OCI-LY7 (cell line): ENCODE results near the gene CMKLR1. TPM values are rescaled to one million over a fixed set of nuclear protein-coding genes. Genes with fewer than 3 reads are reported as not detected.

ENCODE experiments used
- BruUV-seq: library from RNA; stranded (reverse); fragments of 400-500 nt; replicated peaks from 2 replicates; lab custom pipeline; 2021; lab: Mats Ljungman, UMichigan
- CTCF ChIA-PET: fragments of 300-600 bp; sonication (Branson Sonifier 250); formaldehyde crosslinking; loops from one replicate; lab custom pipeline; 2022; ENCODE audit warnings: antibody characterized with exemption; ENCODE audit not compliant: unreplicated experiment; lab: Charles Lee
- POLR2A ChIA-PET: fragments of 300-600 bp; sonication (Branson Sonifier 250); formaldehyde crosslinking; loops from one replicate; lab custom pipeline; 2022; ENCODE audit warnings: antibody characterized with exemption; lab: Charles Lee
- DNase-seq: peaks from one replicate; pipeline ENCODE4 v3.0.0-alpha.2; 2015; ENCODE audit warnings: low spot score
- H2AFZ ChIP-seq: fragments of 200-600 bp; sonication (generic), shearing (Covaris generic); 2 replicates; pipeline ENCODE4 v1.6.1; 2014; ENCODE audit warnings: mild to moderate bottlenecking, antibody characterized with exemption, low read length, moderate library complexity
- H3K27ac ChIP-seq: fragments of 200-600 bp; sonication (generic); 2 replicates; pipeline ENCODE4 v1.5.1; 2014; ENCODE audit warnings: mixed run types, low read depth, mild to moderate bottlenecking, moderate library complexity, low read length, inconsistent platforms; ENCODE audit not compliant: poor library complexity, severe bottlenecking
- H3K36me3 ChIP-seq: fragments of 200-600 bp; sonication (generic); 2 replicates; pipeline ENCODE4 v1.6.1; 2014; ENCODE audit warnings: mild to moderate bottlenecking, antibody characterized with exemption, low read length, moderate library complexity, mixed read lengths; ENCODE audit not compliant: insufficient read depth
- H3K4me1 ChIP-seq: fragments of 200-600 bp; sonication (generic); 2 replicates; pipeline ENCODE4 v1.5.1; 2014; ENCODE audit warnings: mild to moderate bottlenecking, low read length; ENCODE audit not compliant: insufficient read depth, poor library complexity, severe bottlenecking
- H3K4me2 ChIP-seq: fragments of 200-600 bp; sonication (generic); 2 replicates; pipeline ENCODE4 v1.6.1; 2014; ENCODE audit warnings: mild to moderate bottlenecking, low read length
- H3K4me3 ChIP-seq: fragments of 200-600 bp; sonication (generic); 2 replicates; pipeline ENCODE4 v1.5.1; 2014; ENCODE audit warnings: mild to moderate bottlenecking, low read depth, low read length; ENCODE audit not compliant: poor library complexity, severe bottlenecking
- H3K79me2 ChIP-seq: fragments of 200-600 bp; sonication (generic); 2 replicates; pipeline ENCODE4 v1.6.1; 2016; ENCODE audit warnings: low read depth, mild to moderate bottlenecking, low read length, moderate library complexity, mixed read lengths; ENCODE audit not compliant: insufficient read depth
- H3K9me2 ChIP-seq: fragments of 200-600 bp; sonication (generic); 2 replicates; pipeline ENCODE4 v1.6.1; 2016; ENCODE audit warnings: mild to moderate bottlenecking, low read length, mixed read lengths; ENCODE audit not compliant: insufficient read depth
- H3K9me3 ChIP-seq: fragments of 200-600 bp; sonication (generic); 2 replicates; pipeline ENCODE4 v1.6.1; 2014; ENCODE audit warnings: mild to moderate bottlenecking, mixed run types, low read length, mixed read lengths
- H4K20me1 ChIP-seq: fragments of 200-600 bp; sonication (generic); 2 replicates; pipeline ENCODE4 v1.6.1; 2014; ENCODE audit warnings: mild to moderate bottlenecking, antibody characterized with exemption, low read length, moderate library complexity, mixed read lengths; ENCODE audit not compliant: insufficient read depth
- CTCF ChIP-seq: fragments of 200-600 bp; sonication (generic); conservative IDR thresholded peaks from 2 replicates; pipeline ENCODE4 v1.5.1; 2014; ENCODE audit warnings: mild to moderate bottlenecking, antibody characterized with exemption, low read length, moderate library complexity, mixed read lengths
- EZH2phosphoT487 ChIP-seq: fragments of 200-600 bp; sonication (generic); IDR thresholded peaks from 2 replicates; pipeline ENCODE4 v1.6.1; 2018; ENCODE audit warnings: low read depth, borderline replicate concordance, mild to moderate bottlenecking, mixed run types, antibody characterized with exemption, low read length, moderate library complexity, mixed read lengths
- intact Hi-C: fragments of 100-400 bp; cut with micrococcal nuclease; formaldehyde crosslinking; loops from one replicate; pipeline ENCODE4 v1.10.0; 2022; ENCODE audit not compliant: unreplicated experiment
- total RNA-seq, 2 experiments: library from RNA; depleted of rRNA in 1 of 2; stranded (reverse); fragments of >200 nt in 1 of 2; shearing (Covaris generic) in 1 of 2; gene quantifications; 2 replicates each; pipeline ENCODE4 v1.2.3, GENCODE V29; 2014 to 2022

The CMKLR1 gene
- total RNA-seq, 2 experiments from 2014 or later = not detected

GRCh38 chr12:108365324-108365723, 26.2 kb upstream of the CMKLR1 start:
- TF ChIP-seq EZH2phosphoT487 (no peak), CTCF (no peak)
- POLR2A ChIA-PET = interaction anchor here (0.5 kb wide), 1 partner anchor 1396 kb away, joined by 3 read pairs; no protein-coding TSS in a partner anchor
- intact Hi-C loops = no loop called here
- H2AFZ ChIP-seq = no peak overlapping the region
- H3K27ac ChIP-seq = no peak overlapping the region
- H3K79me2 ChIP-seq = no peaks in the 10 kb centered on the region
- CTCF ChIA-PET = no interaction called here
- H3K4me3 ChIP-seq = no peak overlapping the region
- H3K4me1 ChIP-seq = no peaks in the 10 kb centered on the region
- H3K9me2 ChIP-seq = no peaks in the 10 kb centered on the region
- no TSS peak for BruUV-seq
- H4K20me1 ChIP-seq = no peaks in the 10 kb centered on the region
- H3K4me2 ChIP-seq = no peak overlapping the region
- DNase-seq = no peak
- no peaks in the 10 kb centered on the region for H3K9me3 ChIP-seq
- H3K36me3 ChIP-seq = no peaks in the 10 kb centered on the region

- no peaks in the 10 kb centered on the region for H3K4me1 ChIP-seq
- no TSS peak for BruUV-seq
- no peaks in the 10 kb centered on the region for H3K36me3 ChIP-seq
- H3K9me2 ChIP-seq = no peaks in the 10 kb centered on the region
- ChIA-PET CTCF (no interaction called here), POLR2A (interaction anchor here (0.5 kb wide), 1 partner anchor 1396 kb away, joined by 3 read pairs; no protein-coding TSS in a partner anchor)
- H3K79me2 ChIP-seq = no peaks in the 10 kb centered on the region
- no peak overlapping the region for H3K4me3 ChIP-seq
- DNase-seq = no peak
- intact Hi-C loops = no loop called here
- H3K4me2 ChIP-seq = no peak overlapping the region
- H4K20me1 ChIP-seq = no peaks in the 10 kb centered on the region
- TF ChIP-seq EZH2phosphoT487 (no peak), CTCF (no peak)
- H3K27ac ChIP-seq = no peak overlapping the region
- no peak overlapping the region for H2AFZ ChIP-seq
- no peaks in the 10 kb centered on the region for H3K9me3 ChIP-seq
These were observed 25.8 kb upstream of the CMKLR1 start for GRCh38 chr12:108364879-108365278.

GRCh38 chr12:108363565-108363964, 24.5 kb upstream of the CMKLR1 start:
- ChIA-PET CTCF (no interaction called here), POLR2A (no interaction called here)
- H3K36me3 ChIP-seq = no peaks in the 10 kb centered on the region
- no peak for DNase-seq
- no peak overlapping the region for H3K4me2 ChIP-seq
- H3K79me2 ChIP-seq = no peaks in the 10 kb centered on the region
- H3K9me3 ChIP-seq = no peaks in the 10 kb centered on the region
- no peaks in the 10 kb centered on the region for H3K9me2 ChIP-seq
- H2AFZ ChIP-seq = no peak overlapping the region
- H3K4me3 ChIP-seq = no peak overlapping the region
- no peak overlapping the region for H3K27ac ChIP-seq
- intact Hi-C loops = no loop called here
- H4K20me1 ChIP-seq = no peaks in the 10 kb centered on the region
- TF ChIP-seq EZH2phosphoT487 (no peak), CTCF (no peak)
- no peaks in the 10 kb centered on the region for H3K4me1 ChIP-seq
- BruUV-seq = no TSS peak
